ENCODE results near the gene CPA3. TPM values are rescaled to one million over a fixed set of nuclear protein-coding genes. Genes with fewer than 3 reads are reported as not detected.

CPA3 gene
- total RNA-seq, 4 donors from 2014 or later = 1.8 to 4.4 (median 2.4) TPM

DNA sequence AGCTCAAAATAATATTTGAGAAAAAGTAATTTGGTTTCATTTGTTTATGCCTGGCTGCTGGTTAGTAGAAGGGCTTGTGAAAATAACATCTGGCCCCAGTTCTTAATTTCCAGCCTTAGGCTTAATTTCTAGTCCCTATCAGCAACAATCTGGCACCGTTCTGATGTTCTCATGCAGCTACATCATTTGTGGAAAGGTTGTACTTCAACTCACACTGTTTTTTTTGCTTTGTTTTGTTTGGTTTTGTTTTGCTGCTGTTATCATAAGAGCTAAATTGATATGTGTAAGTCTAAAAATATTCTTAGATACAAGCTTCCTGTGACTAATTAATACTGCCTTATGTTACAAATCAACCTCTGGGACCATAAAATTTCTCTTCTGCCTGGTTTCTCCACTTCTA lies 8.9 kb downstream of the CPA3 start:
- no peaks in the 10 kb centered on the region for H3K27me3 ChIP-seq
- 41% methylated on average over 1 of the region's 1 CpG for WGBS
- H3K4me1 ChIP-seq = no peaks in the 10 kb centered on the region
- TF ChIP-seq POLR2AphosphoS5 (IDR thresholded peaks at IDR 0.05) (no peak), EP300 (IDR thresholded peaks at IDR 0.05) (no peak), POLR2A (IDR thresholded peaks at IDR 0.05) (no peak)
- TF ChIP-seq, protein P1, sequence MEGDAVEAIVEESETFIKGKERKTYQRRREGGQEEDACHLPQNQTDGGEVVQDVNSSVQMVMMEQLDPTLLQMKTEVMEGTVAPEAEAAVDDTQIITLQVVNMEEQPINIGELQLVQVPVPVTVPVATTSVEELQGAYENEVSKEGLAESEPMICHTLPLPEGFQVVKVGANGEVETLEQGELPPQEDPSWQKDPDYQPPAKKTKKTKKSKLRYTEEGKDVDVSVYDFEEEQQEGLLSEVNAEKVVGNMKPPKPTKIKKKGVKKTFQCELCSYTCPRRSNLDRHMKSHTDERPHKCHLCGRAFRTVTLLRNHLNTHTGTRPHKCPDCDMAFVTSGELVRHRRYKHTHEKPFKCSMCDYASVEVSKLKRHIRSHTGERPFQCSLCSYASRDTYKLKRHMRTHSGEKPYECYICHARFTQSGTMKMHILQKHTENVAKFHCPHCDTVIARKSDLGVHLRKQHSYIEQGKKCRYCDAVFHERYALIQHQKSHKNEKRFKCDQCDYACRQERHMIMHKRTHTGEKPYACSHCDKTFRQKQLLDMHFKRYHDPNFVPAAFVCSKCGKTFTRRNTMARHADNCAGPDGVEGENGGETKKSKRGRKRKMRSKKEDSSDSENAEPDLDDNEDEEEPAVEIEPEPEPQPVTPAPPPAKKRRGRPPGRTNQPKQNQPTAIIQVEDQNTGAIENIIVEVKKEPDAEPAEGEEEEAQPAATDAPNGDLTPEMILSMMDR (IDR thresholded peaks at IDR 0.05) = no peak
- no peak overlapping the region for H3K4me3 ChIP-seq
- H3K36me3 ChIP-seq = no peaks in the 10 kb centered on the region
- DNase-seq (ENCODE audit: low spot score in 2 of 2) = no peak
- H3K27ac ChIP-seq = no peak overlapping the region
- H3K9me3 ChIP-seq = no peaks in the 10 kb centered on the region

DNA sequence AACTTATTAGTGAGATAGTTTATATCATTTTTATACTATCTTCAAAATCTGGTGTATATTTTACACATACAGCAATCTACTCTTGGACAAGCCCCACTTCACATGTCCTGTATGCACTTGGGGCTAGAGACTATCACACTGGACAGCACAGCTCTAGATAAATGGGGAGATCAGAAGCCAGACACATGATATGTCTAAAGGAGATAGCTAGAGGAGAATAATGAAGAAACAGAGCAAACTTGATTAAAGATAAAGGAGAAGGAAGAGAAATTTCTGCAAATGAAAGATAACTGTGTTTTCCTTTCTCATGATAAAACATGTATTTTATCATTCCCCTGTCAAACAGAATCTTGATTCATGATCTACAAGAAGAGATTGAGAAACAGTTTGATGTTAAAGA lies 13.0 kb downstream of the CPA3 start:
- Histone ChIP-seq H3K27me3 (no peaks in the 10 kb centered on the region), H3K27ac (no peak overlapping the region), H3K4me3 (no peak overlapping the region), H3K36me3 (no peaks in the 10 kb centered on the region), H3K9me3 (no peaks in the 10 kb centered on the region), H3K4me1 (no peaks in the 10 kb centered on the region)
- no peak for DNase-seq (ENCODE audit: low spot score in 2 of 2)
- TF ChIP-seq POLR2AphosphoS5 (IDR thresholded peaks at IDR 0.05) = no peak
- TF ChIP-seq, protein P1 (IDR thresholded peaks at IDR 0.05) = no peak
- TF ChIP-seq POLR2A (IDR thresholded peaks at IDR 0.05) = no peak
- no peak for TF ChIP-seq EP300 (IDR thresholded peaks at IDR 0.05)

DNA sequence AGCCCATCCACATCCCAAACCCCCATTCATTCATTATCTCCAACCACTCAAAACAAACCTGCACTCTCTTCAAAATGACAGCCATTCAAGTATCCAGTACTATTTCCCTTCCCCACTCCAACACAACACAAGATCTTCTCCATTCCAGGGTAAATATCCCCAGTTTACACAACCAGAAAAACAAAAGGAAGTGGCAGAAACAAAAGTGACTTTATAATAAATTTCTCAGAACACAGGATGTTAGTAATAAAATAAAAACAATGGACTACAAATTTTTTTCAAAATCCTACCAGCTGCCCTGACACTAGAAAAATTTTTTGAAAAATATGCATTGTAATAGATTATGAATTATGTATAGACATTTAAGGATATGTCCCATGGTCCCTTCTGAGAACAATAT lies 14.2 kb downstream of the CPA3 start:
- no peak overlapping the region for H3K27ac ChIP-seq
- H3K9me3 ChIP-seq = no peaks in the 10 kb centered on the region
- H3K36me3 ChIP-seq = no peaks in the 10 kb centered on the region
- H3K27me3 ChIP-seq = no peaks in the 10 kb centered on the region
- TF ChIP-seq POLR2A (IDR thresholded peaks at IDR 0.05) (no peak), EP300 (IDR thresholded peaks at IDR 0.05) (no peak), POLR2AphosphoS5 (IDR thresholded peaks at IDR 0.05) (no peak)
- TF ChIP-seq, protein P1 (IDR thresholded peaks at IDR 0.05) = no peak
- no peak overlapping the region for H3K4me3 ChIP-seq
- no peak for DNase-seq (ENCODE audit: low spot score in 2 of 2)
- no peaks in the 10 kb centered on the region for H3K4me1 ChIP-seq

DNA sequence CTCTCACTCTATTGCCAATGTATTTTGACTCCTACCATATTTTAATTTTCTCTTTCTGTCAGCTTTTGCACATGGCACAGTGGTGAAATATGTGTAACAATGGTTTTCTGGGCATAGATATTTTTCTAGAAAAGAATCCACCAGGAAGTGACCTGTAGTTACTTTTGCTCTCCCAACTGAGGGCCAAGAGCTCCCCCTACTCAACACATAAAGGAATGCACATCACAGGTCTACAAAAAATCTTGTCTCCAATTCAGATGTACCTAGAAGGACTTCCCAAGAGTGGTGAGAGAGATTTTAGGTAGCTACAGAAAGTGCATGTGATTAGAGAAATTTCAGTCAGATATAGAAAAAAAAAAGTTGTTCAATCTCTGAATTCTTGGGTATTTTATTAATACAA lies 15.6 kb downstream of the CPA3 start:
- no peak for DNase-seq (ENCODE audit: low spot score in 2 of 2)
- H3K9me3 ChIP-seq = no peaks in the 10 kb centered on the region

DNA sequence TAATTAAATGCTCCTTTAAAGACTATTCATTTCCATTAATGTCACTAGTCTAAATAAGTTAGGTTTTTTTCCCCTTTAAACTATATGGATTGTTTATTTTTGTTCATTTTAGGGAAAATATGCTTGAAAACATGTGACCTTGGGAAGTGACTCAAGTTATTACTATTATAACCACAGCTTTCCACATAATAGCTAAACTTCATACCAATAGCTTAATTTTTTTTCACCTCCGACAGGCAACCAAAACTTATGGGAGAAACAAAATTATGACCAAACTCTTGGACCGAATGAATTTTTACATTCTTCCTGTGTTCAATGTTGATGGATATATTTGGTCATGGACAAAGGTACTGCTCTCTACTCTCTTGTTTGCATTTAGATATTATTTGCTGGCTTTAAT lies 16.2 kb downstream of the CPA3 start:
- TF ChIP-seq POLR2AphosphoS5 (IDR thresholded peaks at IDR 0.05) = no peak
- no peak for TF ChIP-seq POLR2A (IDR thresholded peaks at IDR 0.05)
- TF ChIP-seq, protein P1 (IDR thresholded peaks at IDR 0.05) = no peak
- TF ChIP-seq EP300 (IDR thresholded peaks at IDR 0.05) = no peak
- Histone ChIP-seq H3K4me3 (no peak overlapping the region), H3K27ac (no peak overlapping the region), H3K4me1 (no peaks in the 10 kb centered on the region), H3K9me3 (no peaks in the 10 kb centered on the region), H3K36me3 (no peaks in the 10 kb centered on the region), H3K27me3 (no peaks in the 10 kb centered on the region)
- 93% methylated on average over 2 of the region's 2 CpGs for WGBS
- no peak for DNase-seq (ENCODE audit: low spot score in 2 of 2)

More for the DNA sequence above, 15.6 kb downstream of the CPA3 start:
- Histone ChIP-seq H3K4me1 (no peaks in the 10 kb centered on the region), H3K27ac (no peak overlapping the region), H3K4me3 (no peak overlapping the region), H3K36me3 (no peaks in the 10 kb centered on the region), H3K27me3 (no peaks in the 10 kb centered on the region)
- no peak for TF ChIP-seq EP300 (IDR thresholded peaks at IDR 0.05)
- TF ChIP-seq, protein P1 (IDR thresholded peaks at IDR 0.05) = no peak
- TF ChIP-seq POLR2A (IDR thresholded peaks at IDR 0.05) = no peak
